Type B pancreatic cell (in vitro differentiated cells): ENCODE results near the gene ATG101. TPM values are rescaled to one million over a fixed set of nuclear protein-coding genes. Genes with fewer than 3 reads are reported as not detected.

Source experiments
- DNase-seq: peaks from one replicate; pipeline ENCODE4 v3.0.0; 2021; ENCODE audit warnings: mixed read lengths; ENCODE audit not compliant: unreplicated experiment; ENCODE audit errors: extremely low spot score
- H3K27ac Mint-ChIP-seq: 2 replicates; pipeline ENCODE4 v1.8.0; 2021; ENCODE audit warnings: mild to moderate bottlenecking, mixed read lengths
- H3K27me3 Mint-ChIP-seq: 2 replicates; pipeline ENCODE4 v1.8.0; 2021; ENCODE audit warnings: mixed read lengths
- H3K36me3 Mint-ChIP-seq: 2 replicates; pipeline ENCODE4 v1.8.0; 2021; ENCODE audit warnings: mixed read lengths
- H3K4me1 Mint-ChIP-seq: one replicate; pipeline ENCODE4 v1.8.0; 2021; ENCODE audit warnings: mixed read lengths; ENCODE audit not compliant: unreplicated experiment
- H3K4me3 Mint-ChIP-seq: 2 replicates; pipeline ENCODE4 v1.8.0; 2021; ENCODE audit warnings: mild to moderate bottlenecking, mixed read lengths
- H3K9me3 Mint-ChIP-seq: 2 replicates; pipeline ENCODE4 v1.8.0; 2021; ENCODE audit warnings: mixed read lengths
- CTCF ChIP-seq: fragments of 200-600 bp; sonication (generic); conservative IDR thresholded peaks from 2 replicates; pipeline ENCODE4 v1.5.0; 2021; ENCODE audit warnings: antibody characterized with exemption, mild to moderate bottlenecking
- total RNA-seq: library from RNA; stranded (reverse); gene quantifications from 2 replicates; pipeline ENCODE4 v1.2.1, GENCODE V29; 2021; ENCODE audit warnings: low replicate concordance

ATG101 gene
- total RNA-seq, 1 donor from 2014 or later: 35.7 TPM

- Mint-ChIP-seq H3K36me3 (no peaks in the 10 kb centered on the region), H3K4me1 (peaks cover 2% of the 10 kb centered on the region), H3K9me3 (no peaks in the 10 kb centered on the region), H3K27ac (no peak overlapping the region), H3K4me3 (no peak overlapping the region), H3K27me3 (peaks cover 25% of the 10 kb centered on the region)
- TF ChIP-seq CTCF: no peak
- DNase-seq: no peak
These were observed 5.7 kb upstream of the ATG101 start for GRCh38 chr12:52063981-52064649.

- no peaks in the 10 kb centered on the region for H3K36me3 Mint-ChIP-seq
- H3K4me1 Mint-ChIP-seq: peaks cover 20% of the 10 kb centered on the region
- peaks cover 28% of the 10 kb centered on the region for H3K27me3 Mint-ChIP-seq
- no peak for DNase-seq
- TF ChIP-seq CTCF: no peak
- H3K27ac Mint-ChIP-seq: no peak overlapping the region
- no peak overlapping the region for H3K4me3 Mint-ChIP-seq
- H3K9me3 Mint-ChIP-seq: no peaks in the 10 kb centered on the region
These were observed 3.3 kb upstream of the ATG101 start for GRCh38 chr12:52066346-52067080.

- TF ChIP-seq CTCF: no peak
- Mint-ChIP-seq H3K27ac (no peak overlapping the region), H3K4me3 (no peak overlapping the region), H3K27me3 (peaks cover 28% of the 10 kb centered on the region), H3K36me3 (peaks cover 3% of the 10 kb centered on the region), H3K9me3 (no peaks in the 10 kb centered on the region), H3K4me1 (peaks cover 23% of the 10 kb centered on the region)
- DNase-seq: no peak
These were observed 2.8 kb upstream of the ATG101 start for GRCh38 chr12:52067081-52067374.

GRCh38 chr12:52070185-52070925 is 577 bp downstream of the ATG101 start:
- peaks cover 21% of the 10 kb centered on the region for H3K27me3 Mint-ChIP-seq

More at GRCh38 chr12:52070185-52070925, 577 bp downstream of the ATG101 start:
- peaks cover 15% of the 10 kb centered on the region for H3K36me3 Mint-ChIP-seq
- no peak for TF ChIP-seq CTCF
- peak overlapping the region; percentile 99 for H3K27ac Mint-ChIP-seq
- H3K9me3 Mint-ChIP-seq: no peaks in the 10 kb centered on the region
- peaks cover 42% of the 10 kb centered on the region for H3K4me1 Mint-ChIP-seq
- DNase-seq: peak; percentile 60
- H3K4me3 Mint-ChIP-seq: peak overlapping the region; percentile 99
